HAP-1 (cell line): ENCODE data around the gene KCNA5.

Experiments
- DNase-seq, 2 experiments: peaks; one replicate each; pipeline ENCODE4 v3.0.0-alpha.2; 2016 to 2020; ENCODE audit warnings: low spot score in 2 of 2
- H3K27me3 ChIP-seq: fragments of 250-450 bp; sonication (Bioruptor Pico); 2 replicates; pipeline ENCODE4 v1.5.1; 2020; ENCODE audit warnings: low read depth, mild to moderate bottlenecking, moderate library complexity
- H3K36me3 ChIP-seq: fragments of 250-450 bp; sonication (Bioruptor Pico); replicated peaks from 2 replicates; pipeline ENCODE4 v1.5.1; 2020; ENCODE audit warnings: mild to moderate bottlenecking
- H3K4me1 ChIP-seq: fragments of 250-450 bp; sonication (Bioruptor Pico); 2 replicates; pipeline ENCODE4 v1.5.1; 2020; ENCODE audit warnings: mild to moderate bottlenecking
- H3K4me3 ChIP-seq: fragments of 250-450 bp; sonication (Bioruptor Pico); 2 replicates; pipeline ENCODE4 v1.5.1; 2020; ENCODE audit warnings: mild to moderate bottlenecking, moderate library complexity
- H3K9me3 ChIP-seq: fragments of 250-450 bp; sonication (Bioruptor Pico); 2 replicates; pipeline ENCODE4 v1.5.1; 2020; ENCODE audit warnings: mild to moderate bottlenecking, moderate library complexity
- in situ Hi-C: fragments of 300-500 bp; cut with MboI; formaldehyde crosslinking; loops from 3 replicates; pipeline ENCODE4 v1.14.3; 2020; ENCODE audit warnings: low sequenced_read_pairs, inconsistent platforms, mixed read lengths

The KCNA5 gene

GRCh38 chr12:5016526-5016925 is 27.2 kb upstream of the KCNA5 start:
- DNase-seq: no peak
- in situ Hi-C loops: no loop called here
- no peaks in the 10 kb centered on the region for H3K9me3 ChIP-seq
- H3K4me1 ChIP-seq: no peaks in the 10 kb centered on the region
- no peak overlapping the region for H3K4me3 ChIP-seq
- peaks cover 12% of the 10 kb centered on the region; the same call in 1 of the 2 replicates for H3K27me3 ChIP-seq
- no peaks in the 10 kb centered on the region for H3K36me3 ChIP-seq

GRCh38 chr12:5017638-5018348 is 25.9 kb upstream of the KCNA5 start:
- H3K36me3 ChIP-seq: no peaks in the 10 kb centered on the region
- H3K4me1 ChIP-seq: no peaks in the 10 kb centered on the region
- H3K9me3 ChIP-seq: no peaks in the 10 kb centered on the region
- in situ Hi-C loops: no loop called here
- peaks cover 1% of the 10 kb centered on the region; the same call in 1 of the 2 replicates for H3K27me3 ChIP-seq
- DNase-seq: no peak
- no peak overlapping the region for H3K4me3 ChIP-seq

DNA sequence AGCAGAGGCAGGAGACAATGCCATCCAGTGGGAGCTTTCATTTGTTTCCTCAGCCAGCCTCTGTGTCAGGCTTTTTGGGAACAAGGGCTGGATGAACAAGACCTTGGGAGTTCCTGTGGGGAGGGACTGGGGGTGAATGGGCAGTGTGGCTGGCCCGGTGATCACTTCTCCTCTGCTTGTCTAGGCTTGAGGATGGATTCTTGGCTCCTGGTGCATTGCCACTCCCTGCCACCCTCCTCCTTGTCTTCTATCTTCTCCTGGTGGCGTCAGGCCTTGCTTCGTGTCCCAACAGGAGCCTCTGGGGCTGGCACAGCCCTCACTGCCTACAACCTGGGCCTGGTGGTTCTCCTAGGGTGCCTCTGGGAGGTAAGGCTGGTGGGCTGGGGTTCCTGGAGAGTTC is 25.0 kb upstream of the KCNA5 start:
- H3K4me3 ChIP-seq: no peak overlapping the region
- H3K36me3 ChIP-seq: no peaks in the 10 kb centered on the region
- no peak for DNase-seq
- H3K27me3 ChIP-seq: no peaks in the 10 kb centered on the region
- no peaks in the 10 kb centered on the region for H3K4me1 ChIP-seq
- H3K9me3 ChIP-seq: no peaks in the 10 kb centered on the region
- in situ Hi-C loops: no loop called here

GRCh38 chr12:5022025-5022424 is 21.7 kb upstream of the KCNA5 start:
- no peaks in the 10 kb centered on the region for H3K9me3 ChIP-seq
- H3K4me3 ChIP-seq: no peak overlapping the region
- no peaks in the 10 kb centered on the region for H3K4me1 ChIP-seq
- H3K27me3 ChIP-seq: peaks cover 2% of the 10 kb centered on the region; the same call in 1 of the 2 replicates
- no peak for DNase-seq
- no peaks in the 10 kb centered on the region for H3K36me3 ChIP-seq
- in situ Hi-C loops: loop anchor here (5.0 kb wide), 1 partner anchor 65 kb away; no protein-coding TSS in a partner anchor

DNA sequence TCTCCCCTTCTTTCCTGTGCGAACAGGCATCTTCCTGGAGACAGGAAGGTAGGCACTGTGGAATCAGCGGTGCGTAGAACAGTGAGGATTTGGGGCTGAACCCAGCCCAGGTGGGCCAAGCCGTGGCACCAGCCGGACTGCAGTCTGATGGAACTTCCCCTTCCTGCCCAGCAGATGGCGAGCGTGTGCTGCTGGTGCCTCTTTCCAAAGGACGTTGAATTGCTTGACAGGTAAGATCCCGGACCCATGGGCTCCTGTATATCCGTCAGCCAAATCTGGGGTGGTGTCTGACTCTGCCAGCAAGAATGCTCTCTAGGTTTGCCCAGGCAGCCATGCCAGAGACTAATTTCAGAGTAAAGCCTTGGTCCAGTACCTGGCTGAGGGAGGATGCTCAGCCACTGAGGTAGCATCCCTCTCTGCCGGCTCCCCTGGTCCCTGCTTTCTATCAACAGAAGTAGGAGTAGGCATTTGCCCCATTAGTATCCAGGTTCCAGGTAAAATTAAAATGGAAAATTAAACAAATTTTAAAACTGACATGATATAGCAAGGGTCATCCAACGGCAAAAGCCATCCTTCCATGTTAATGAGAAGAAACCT is 21.1 kb upstream of the KCNA5 start:
- no peak overlapping the region for H3K4me3 ChIP-seq
- in situ Hi-C loops: loop anchor here (5.0 kb wide), 1 partner anchor 65 kb away; no protein-coding TSS in a partner anchor
- no peaks in the 10 kb centered on the region for H3K9me3 ChIP-seq
- H3K36me3 ChIP-seq: no peaks in the 10 kb centered on the region
- H3K4me1 ChIP-seq: no peaks in the 10 kb centered on the region
- peaks cover 2% of the 10 kb centered on the region; the same call in 1 of the 2 replicates for H3K27me3 ChIP-seq
- peak; percentile 36 to 41 for DNase-seq

DNA sequence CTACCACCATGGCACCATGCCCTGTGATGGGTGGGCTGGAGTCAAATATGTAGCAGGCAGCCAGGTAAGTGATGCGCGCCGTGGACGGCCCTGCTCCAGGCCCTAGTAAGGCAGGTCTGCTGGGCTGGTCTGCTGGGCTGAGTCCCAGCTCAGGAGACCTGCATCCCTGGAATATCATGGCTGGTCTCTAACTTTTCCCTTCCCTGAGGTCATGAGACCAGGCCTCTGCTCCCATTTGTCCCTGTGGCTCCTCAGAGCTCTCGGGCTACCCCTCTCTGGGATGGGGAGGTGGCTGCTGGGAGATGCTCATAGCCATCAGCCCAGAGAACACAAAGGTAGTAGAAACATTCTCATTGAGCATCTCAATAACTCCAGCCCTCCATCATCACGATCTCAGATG is 19.8 kb upstream of the KCNA5 start:
- H3K9me3 ChIP-seq: no peaks in the 10 kb centered on the region
- no peak overlapping the region for H3K4me3 ChIP-seq
- in situ Hi-C loops: loop anchor here (5.0 kb wide), 1 partner anchor 63 kb away; no protein-coding TSS in a partner anchor
- H3K36me3 ChIP-seq: no peaks in the 10 kb centered on the region
- no peak for DNase-seq
- no peaks in the 10 kb centered on the region for H3K4me1 ChIP-seq
- peaks cover 2% of the 10 kb centered on the region; the same call in 1 of the 2 replicates for H3K27me3 ChIP-seq

DNA sequence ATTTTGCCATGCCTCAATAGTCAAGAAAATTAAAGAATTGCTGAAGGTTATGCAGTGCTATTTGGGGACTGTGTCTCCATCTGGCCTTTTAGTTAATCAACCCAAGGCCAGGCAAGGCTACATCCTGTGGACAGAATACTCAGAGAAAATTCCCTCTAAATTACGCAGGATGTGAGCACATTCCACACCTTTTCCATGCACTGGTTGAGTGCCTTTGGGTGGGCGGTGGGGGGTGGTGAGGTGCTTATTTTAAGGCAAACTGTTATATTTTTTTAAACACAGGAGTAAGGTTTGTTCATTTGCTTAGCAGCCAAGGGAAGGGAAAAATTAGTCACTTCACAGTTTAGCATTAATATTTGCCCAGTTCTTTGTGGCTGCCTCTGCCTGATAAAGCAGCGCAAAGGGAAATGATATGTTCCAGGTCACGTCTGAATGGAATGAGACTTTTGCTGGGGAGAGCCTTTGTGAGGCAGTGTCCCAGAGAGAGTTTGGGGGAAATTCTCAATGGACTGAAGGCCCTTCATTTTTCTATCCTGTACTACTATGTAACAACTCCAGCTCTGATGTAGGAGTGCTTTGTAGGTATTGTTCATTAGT is 17.2 kb upstream of the KCNA5 start:
- no peaks in the 10 kb centered on the region for H3K9me3 ChIP-seq
- no peak for DNase-seq
- no peaks in the 10 kb centered on the region for H3K4me1 ChIP-seq
- H3K36me3 ChIP-seq: no peaks in the 10 kb centered on the region
- H3K4me3 ChIP-seq: no peak overlapping the region
- H3K27me3 ChIP-seq: peaks cover 5% of the 10 kb centered on the region; the same call in 1 of the 2 replicates
- in situ Hi-C loops: no loop called here

- no peaks in the 10 kb centered on the region for H3K36me3 ChIP-seq
- no peaks in the 10 kb centered on the region for H3K4me1 ChIP-seq
- in situ Hi-C loops: no loop called here
- peaks cover 5% of the 10 kb centered on the region; the same call in 1 of the 2 replicates for H3K27me3 ChIP-seq
- no peaks in the 10 kb centered on the region for H3K9me3 ChIP-seq
- no peak for DNase-seq
- no peak overlapping the region for H3K4me3 ChIP-seq
Observed at GRCh38 chr12:5027046-5027821, 16.4 kb upstream of the KCNA5 start.

GRCh38 chr12:5030066-5030465 is 13.6 kb upstream of the KCNA5 start:
- in situ Hi-C loops: no loop called here
- Histone ChIP-seq H3K4me3 (no peak overlapping the region), H3K4me1 (no peaks in the 10 kb centered on the region)

DNA sequence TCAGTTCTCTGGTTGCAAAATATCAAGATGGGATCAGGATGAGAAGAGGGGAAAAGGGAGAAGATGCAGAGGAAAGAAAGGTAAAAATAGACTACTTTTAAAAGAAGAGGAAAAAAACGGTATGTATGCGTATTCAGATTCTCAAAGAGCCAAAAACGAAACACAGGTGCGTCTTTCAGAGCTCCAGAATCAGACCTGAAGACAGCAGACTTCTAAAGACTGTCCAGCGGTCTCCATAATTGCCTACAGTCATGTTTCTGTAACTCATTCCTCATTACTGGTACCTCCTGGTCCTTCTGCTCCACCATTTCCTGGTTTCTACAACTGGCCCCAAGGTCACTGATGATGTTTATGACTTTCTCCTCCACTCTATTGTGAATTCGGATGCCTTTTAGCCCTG is 12.4 kb upstream of the KCNA5 start:
- Histone ChIP-seq H3K4me1 (no peaks in the 10 kb centered on the region), H3K9me3 (no peaks in the 10 kb centered on the region), H3K36me3 (no peaks in the 10 kb centered on the region), H3K4me3 (no peak overlapping the region), H3K27me3 (peaks cover 3% of the 10 kb centered on the region; the same call in 1 of the 2 replicates)
- in situ Hi-C loops: no loop called here
- no peak for DNase-seq

More at GRCh38 chr12:5030066-5030465, 13.6 kb upstream of the KCNA5 start:
- no peak for DNase-seq
- Histone ChIP-seq H3K36me3 (no peaks in the 10 kb centered on the region), H3K27me3 (peaks cover 5% of the 10 kb centered on the region; the same call in 1 of the 2 replicates), H3K9me3 (no peaks in the 10 kb centered on the region)

DNA sequence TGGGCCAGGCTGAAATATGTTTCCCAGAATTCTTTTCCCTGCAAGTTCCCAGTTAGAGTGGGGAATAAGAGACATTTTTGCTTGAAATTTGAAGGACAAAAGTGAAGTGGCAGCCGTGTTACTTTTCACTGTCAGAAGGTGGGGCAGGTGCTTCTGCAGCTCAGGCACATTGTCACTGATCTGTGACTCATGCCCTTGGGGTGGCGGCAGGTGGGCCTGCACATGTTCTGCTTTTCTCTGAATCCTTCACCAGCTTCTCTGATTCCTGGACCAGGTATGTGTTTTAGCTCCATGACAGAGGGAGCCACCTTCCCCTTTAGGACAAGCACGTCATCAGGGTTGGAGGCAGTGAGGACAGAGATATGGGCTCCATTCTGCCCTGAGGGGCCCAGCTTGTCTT is 11.7 kb upstream of the KCNA5 start:
- no peak for DNase-seq
- in situ Hi-C loops: no loop called here
- Histone ChIP-seq H3K4me3 (no peak overlapping the region), H3K4me1 (no peaks in the 10 kb centered on the region), H3K36me3 (no peaks in the 10 kb centered on the region), H3K27me3 (0 out of 2 replicates have a peak, but pooled peaks cover 3% of the 10 kb centered on the region), H3K9me3 (no peaks in the 10 kb centered on the region)

DNA sequence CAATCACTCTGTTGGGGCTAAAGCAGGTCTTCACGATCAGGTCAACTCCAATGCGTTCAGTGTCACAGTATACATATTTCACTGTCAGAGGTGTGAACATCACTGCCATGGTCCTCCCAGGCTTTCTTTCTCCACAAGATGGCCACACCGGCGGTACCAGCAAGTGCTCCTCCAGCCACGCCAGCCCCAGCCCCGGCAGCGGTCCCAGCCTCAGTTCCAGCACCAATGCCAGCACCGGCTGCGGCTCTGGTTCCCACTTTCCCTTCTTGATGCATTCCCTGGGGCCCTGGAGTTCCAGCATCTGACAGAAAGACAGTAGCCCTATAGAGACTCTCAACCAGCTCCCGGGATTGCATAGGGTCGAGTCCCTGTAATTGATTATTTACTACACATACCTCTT is 10.9 kb upstream of the KCNA5 start:
- no peaks in the 10 kb centered on the region for H3K36me3 ChIP-seq
- no peaks in the 10 kb centered on the region for H3K4me1 ChIP-seq
- in situ Hi-C loops: no loop called here
- no peaks in the 10 kb centered on the region for H3K9me3 ChIP-seq
- no peak for DNase-seq
- 0 out of 2 replicates have a peak, but pooled peaks cover 3% of the 10 kb centered on the region for H3K27me3 ChIP-seq
- H3K4me3 ChIP-seq: no peak overlapping the region

- 0 out of 2 replicates have a peak, but pooled peaks cover 3% of the 10 kb centered on the region for H3K27me3 ChIP-seq
- H3K36me3 ChIP-seq: no peaks in the 10 kb centered on the region
- no peaks in the 10 kb centered on the region for H3K9me3 ChIP-seq
- H3K4me1 ChIP-seq: no peaks in the 10 kb centered on the region
- H3K4me3 ChIP-seq: no peak overlapping the region
- in situ Hi-C loops: no loop called here
- no peak for DNase-seq
Observed at GRCh38 chr12:5033883-5034282, 9.8 kb upstream of the KCNA5 start.
